ENCODE data around the gene COLEC11.

COLEC11 gene

GRCh38 chr2:3633089-3633981 is 38.4 kb downstream of the COLEC11 start:
- POLR2A ChIA-PET = no interaction called here
- H3K4me1 ChIP-seq (ENCODE audit: control insufficient read depth, insufficient read depth, low read length) = no peaks in the 10 kb centered on the region
- CTCF ChIA-PET = no interaction called here
- no peaks in the 10 kb centered on the region for H3K36me3 ChIP-seq (ENCODE audit: control insufficient read depth in 2 of 2, insufficient read depth in 1 of 2, low read length in 2 of 2)
- no peak for TF ChIP-seq IKZF3 (tag by site-specific recombination; IDR thresholded peaks at IDR 0.05)
- no peak for TF ChIP-seq ZNF529 (tag by site-specific recombination; IDR thresholded peaks at IDR 0.05; ENCODE audit: insufficient replicate concordance)
- TF ChIP-seq SP3 (tag by site-specific recombination; IDR thresholded peaks at IDR 0.05) = no peak
- TF ChIP-seq GLI4 (tag by site-specific recombination; IDR thresholded peaks at IDR 0.05) = no peak
- TF ChIP-seq ZNF768 (tag by site-specific recombination; IDR thresholded peaks at IDR 0.05) = no peak
- TF ChIP-seq KLF16 (tag by site-specific recombination; IDR thresholded peaks at IDR 0.05) = no peak
- no peak for TF ChIP-seq ZNF423 (tag by site-specific recombination; IDR thresholded peaks at IDR 0.05)
- no peak for TF ChIP-seq ZNF266 (tag by site-specific recombination; IDR thresholded peaks at IDR 0.05; ENCODE audit: low read depth)
- TF ChIP-seq ZBTB48 (tag by site-specific recombination; IDR thresholded peaks at IDR 0.05) = no peak
- H3K27ac ChIP-seq (ENCODE audit: extremely low read depth, low read depth, low read length) = no peak overlapping the region
- no peak overlapping the region for H3K4me3 ChIP-seq (ENCODE audit: low read depth, low read length)
- H3K9me3 ChIP-seq (ENCODE audit: control insufficient read depth, insufficient read depth, low read depth, low read length) = no peaks in the 10 kb centered on the region

GRCh38 chr2:3633982-3634595 is 39.2 kb downstream of the COLEC11 start:
- Histone ChIP-seq H3K9me3 (ENCODE audit: control insufficient read depth, insufficient read depth, low read depth, low read length) (no peaks in the 10 kb centered on the region), H3K4me1 (ENCODE audit: control insufficient read depth, insufficient read depth, low read length) (no peaks in the 10 kb centered on the region), H3K27ac (ENCODE audit: extremely low read depth, low read depth, low read length) (no peak overlapping the region), H3K36me3 (ENCODE audit: control insufficient read depth in 2 of 2, insufficient read depth in 1 of 2, low read length in 2 of 2) (no peaks in the 10 kb centered on the region), H3K4me3 (ENCODE audit: low read depth, low read length) (no peak overlapping the region)
- CTCF ChIA-PET = interaction anchor here (0.6 kb wide), 1 partner anchor 733 kb away, joined by 3 read pairs; no protein-coding TSS in a partner anchor
- no peak for TF ChIP-seq ZNF174 (tag by site-specific recombination; IDR thresholded peaks at IDR 0.05)
- TF ChIP-seq YY1 (tag by site-specific recombination; IDR thresholded peaks at IDR 0.05) = no peak
- no peak for TF ChIP-seq ZNF362 (tag by site-specific recombination; IDR thresholded peaks at IDR 0.05)
- no peak for TF ChIP-seq WT1 (tag by site-specific recombination; IDR thresholded peaks at IDR 0.05)
- no peak for TF ChIP-seq ZNF530 (tag by site-specific recombination; IDR thresholded peaks at IDR 0.05; ENCODE audit: low read depth)
- TF ChIP-seq ZNF561 (tag by site-specific recombination; IDR thresholded peaks at IDR 0.05; ENCODE audit: borderline replicate concordance) = no peak
- TF ChIP-seq ZNF747 (tag by site-specific recombination; IDR thresholded peaks at IDR 0.05) = no peak
- TF ChIP-seq TSHZ1 (tag by site-specific recombination; IDR thresholded peaks at IDR 0.05; ENCODE audit: borderline replicate concordance) = no peak
- POLR2A ChIA-PET = no interaction called here

Data from HEK293 (cell line).